ENCODE data around the gene NACA2. TPM values are rescaled to one million over a fixed set of nuclear protein-coding genes. Genes with fewer than 3 reads are reported as not detected.
"Not testable (repeated sequence)": the region's sequence is repeated elsewhere in the genome, so short reads cannot be mapped to it uniquely, and the experiment has no call there.

Gene NACA2
- total and polyA plus RNA-seq, 7 experiments from 2014 or later: not detected

- no peak overlapping the region for H3K27ac Mint-ChIP-seq
- H3K27ac ChIP-seq (ENCODE audit: low read depth, low read length): no peak overlapping the region
- no peak overlapping the region for H3K4me3 ChIP-seq (ENCODE audit: low read length)
- no peaks in the 10 kb centered on the region for H3K4me1 ChIP-seq (ENCODE audit: control insufficient read depth in 2 of 2, insufficient read depth in 2 of 2, low read length in 2 of 2)
- no peak for DNase-seq
- no peak overlapping the region for H3K4me3 Mint-ChIP-seq
- peaks cover 0 to 16% (median 5%) of the 10 kb centered on the region in 11 donors for H3K9me3 Mint-ChIP-seq
- no peak for ATAC-seq
- H3K27me3 Mint-ChIP-seq: peaks cover 60 to 68% (median 62%) of the 10 kb centered on the region in 5 donors
- intact Hi-C loops (cut with micrococcal nuclease): no loop called here
- POLR2A ChIA-PET: no interaction called here
- H3K27me3 ChIP-seq (ENCODE audit: control insufficient read depth in 2 of 2, insufficient read depth in 2 of 2, low read length in 2 of 2): peaks cover 0 to 3% of the 10 kb centered on the region in 2 donors
- no peaks in the 10 kb centered on the region for H3K36me3 ChIP-seq (ENCODE audit: control insufficient read depth in 2 of 3, insufficient read depth in 3 of 3, low read length in 3 of 3)
- peaks cover 0 to 9% (median 0%) of the 10 kb centered on the region in 5 donors for H3K36me3 Mint-ChIP-seq
- CTCF ChIA-PET: no interaction called here
- no peaks in the 10 kb centered on the region for H3K4me1 Mint-ChIP-seq
- H3K9me3 ChIP-seq (ENCODE audit: control insufficient read depth in 2 of 3, low read length in 3 of 3): no peaks in the 10 kb centered on the region
These were observed 41.8 kb upstream of the NACA2 start for GRCh38 chr17:61632826-61633225.

GRCh38 chr17:61631800-61632199 is 40.8 kb upstream of the NACA2 start:
- ChIA-PET CTCF (no interaction called here), POLR2A (no interaction called here)
- intact Hi-C loops (cut with micrococcal nuclease): no loop called here

GRCh38 chr17:61628158-61628557 is 37.1 kb upstream of the NACA2 start:
- H3K4me3 ChIP-seq (ENCODE audit: low read length); H3K4me1 ChIP-seq (ENCODE audit: control insufficient read depth in 2 of 2, insufficient read depth in 2 of 2, low read length in 2 of 2); H3K9me3 ChIP-seq (ENCODE audit: control insufficient read depth in 2 of 3, low read length in 3 of 3); POLR2A ChIA-PET; DNase-seq; intact Hi-C loops (cut with micrococcal nuclease); H3K4me1 Mint-ChIP-seq; H3K36me3 ChIP-seq (ENCODE audit: control insufficient read depth in 2 of 3, insufficient read depth in 3 of 3, low read length in 3 of 3); ATAC-seq; H3K27me3 ChIP-seq (ENCODE audit: control insufficient read depth in 2 of 2, insufficient read depth in 2 of 2, low read length in 2 of 2); CTCF ChIA-PET; H3K4me3 Mint-ChIP-seq; H3K36me3 Mint-ChIP-seq; H3K27ac ChIP-seq (ENCODE audit: low read depth, low read length); H3K9me3 Mint-ChIP-seq; H3K27ac Mint-ChIP-seq: not testable (repeated sequence)
- peaks cover 51 to 65% (median 61%) of the 10 kb centered on the region in 5 donors for H3K27me3 Mint-ChIP-seq

More at GRCh38 chr17:61631800-61632199, 40.8 kb upstream of the NACA2 start:
- H3K36me3 ChIP-seq (ENCODE audit: control insufficient read depth in 2 of 3, insufficient read depth in 3 of 3, low read length in 3 of 3): no peaks in the 10 kb centered on the region
- peaks cover 0 to 3% of the 10 kb centered on the region in 2 donors for H3K27me3 ChIP-seq (ENCODE audit: control insufficient read depth in 2 of 2, insufficient read depth in 2 of 2, low read length in 2 of 2)
- peaks cover 0 to 16% (median 5%) of the 10 kb centered on the region in 11 donors for H3K9me3 Mint-ChIP-seq
- no peak overlapping the region for H3K4me3 Mint-ChIP-seq
- H3K27ac ChIP-seq (ENCODE audit: low read depth, low read length): no peak overlapping the region
- H3K4me1 ChIP-seq (ENCODE audit: control insufficient read depth in 2 of 2, insufficient read depth in 2 of 2, low read length in 2 of 2): no peaks in the 10 kb centered on the region
- DNase-seq (no peak), ATAC-seq (no peak)
- peaks cover 54 to 66% (median 63%) of the 10 kb centered on the region in 5 donors for H3K27me3 Mint-ChIP-seq
- no peaks in the 10 kb centered on the region for H3K4me1 Mint-ChIP-seq
- H3K9me3 ChIP-seq (ENCODE audit: control insufficient read depth in 2 of 3, low read length in 3 of 3): no peaks in the 10 kb centered on the region
- peaks cover 0 to 9% (median 0%) of the 10 kb centered on the region in 5 donors for H3K36me3 Mint-ChIP-seq
- H3K4me3 ChIP-seq (ENCODE audit: low read length): no peak overlapping the region
- no peak overlapping the region for H3K27ac Mint-ChIP-seq

GRCh38 chr17:61627658-61628057 is 36.6 kb upstream of the NACA2 start:
- Histone ChIP-seq H3K4me1 (ENCODE audit: control insufficient read depth in 2 of 2, insufficient read depth in 2 of 2, low read length in 2 of 2) (no peaks in the 10 kb centered on the region), H3K27me3 (ENCODE audit: control insufficient read depth in 2 of 2, insufficient read depth in 2 of 2, low read length in 2 of 2) (peaks cover 0 to 2% of the 10 kb centered on the region in 2 donors), H3K4me3 (ENCODE audit: low read length) (no peak overlapping the region), H3K36me3 (ENCODE audit: control insufficient read depth in 2 of 3, insufficient read depth in 3 of 3, low read length in 3 of 3) (no peaks in the 10 kb centered on the region), H3K9me3 (ENCODE audit: control insufficient read depth in 2 of 3, low read length in 3 of 3) (no peaks in the 10 kb centered on the region), H3K27ac (ENCODE audit: low read depth, low read length) (no peak overlapping the region)
- DNase-seq (no peak), ATAC-seq (no peak)
- Mint-ChIP-seq H3K4me3 (no peak overlapping the region), H3K27me3 (peaks cover 47 to 64% (median 58%) of the 10 kb centered on the region in 5 donors), H3K9me3 (peaks cover 0 to 1% (median 0%) of the 10 kb centered on the region in 11 donors), H3K27ac (no peak overlapping the region), H3K36me3 (no peaks in the 10 kb centered on the region), H3K4me1 (no peaks in the 10 kb centered on the region)
- intact Hi-C loops (cut with micrococcal nuclease): no loop called here
- POLR2A ChIA-PET: no interaction called here
- CTCF ChIA-PET: no interaction called here

DNA sequence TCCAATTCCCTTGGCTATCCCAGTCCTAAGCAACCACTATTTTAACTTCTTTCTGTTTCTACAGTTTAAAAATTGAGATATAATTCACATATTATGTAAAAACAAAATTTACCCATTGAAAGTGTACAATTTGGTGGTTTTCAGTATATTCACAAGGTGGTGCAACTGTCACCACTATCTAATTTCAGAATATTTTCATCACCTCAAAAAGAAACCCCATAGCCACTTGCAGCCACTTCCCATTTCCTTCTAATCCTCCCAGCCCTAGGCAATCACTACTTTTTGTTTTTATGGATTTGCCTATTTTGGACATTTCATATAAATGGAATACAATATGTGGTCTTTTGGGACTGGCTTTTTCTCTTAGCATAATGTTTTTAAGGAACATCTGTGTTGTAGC is 36.1 kb upstream of the NACA2 start:
- CTCF ChIA-PET: no interaction called here
- no peak for ATAC-seq
- no peaks in the 10 kb centered on the region for H3K9me3 ChIP-seq (ENCODE audit: control insufficient read depth in 2 of 3, low read length in 3 of 3)
- no peaks in the 10 kb centered on the region for H3K4me1 ChIP-seq (ENCODE audit: control insufficient read depth in 2 of 2, insufficient read depth in 2 of 2, low read length in 2 of 2)
- H3K27me3 Mint-ChIP-seq: peaks cover 45 to 65% (median 56%) of the 10 kb centered on the region in 5 donors
- H3K4me1 Mint-ChIP-seq: no peaks in the 10 kb centered on the region
- POLR2A ChIA-PET: no interaction called here
- no peak overlapping the region for H3K27ac ChIP-seq (ENCODE audit: low read depth, low read length)
- intact Hi-C loops (cut with micrococcal nuclease): no loop called here
- no peaks in the 10 kb centered on the region for H3K36me3 ChIP-seq (ENCODE audit: control insufficient read depth in 2 of 3, insufficient read depth in 3 of 3, low read length in 3 of 3)
- no peaks in the 10 kb centered on the region for H3K36me3 Mint-ChIP-seq
- H3K4me3 Mint-ChIP-seq: no peak overlapping the region
- H3K9me3 Mint-ChIP-seq: peaks cover 0 to 1% (median 0%) of the 10 kb centered on the region in 11 donors
- H3K4me3 ChIP-seq (ENCODE audit: low read length): no peak overlapping the region
- H3K27ac Mint-ChIP-seq: no peak overlapping the region
- peaks cover 0 to 2% of the 10 kb centered on the region in 2 donors for H3K27me3 ChIP-seq (ENCODE audit: control insufficient read depth in 2 of 2, insufficient read depth in 2 of 2, low read length in 2 of 2)
- no peak for DNase-seq

GRCh38 chr17:61625564-61625963 is 34.5 kb upstream of the NACA2 start:
- no peaks in the 10 kb centered on the region for H3K9me3 ChIP-seq (ENCODE audit: control insufficient read depth in 2 of 3, low read length in 3 of 3)
- Mint-ChIP-seq H3K27me3 (peaks cover 31 to 53% (median 44%) of the 10 kb centered on the region in 5 donors), H3K27ac (no peak overlapping the region), H3K36me3 (no peaks in the 10 kb centered on the region), H3K9me3 (peaks cover 0 to 7% (median 0%) of the 10 kb centered on the region in 11 donors), H3K4me3 (no peak overlapping the region), H3K4me1 (peaks cover 0 to 2% (median 0%) of the 10 kb centered on the region in 7 donors)
- H3K27me3 ChIP-seq (ENCODE audit: control insufficient read depth in 2 of 2, insufficient read depth in 2 of 2, low read length in 2 of 2): peaks cover 0 to 2% of the 10 kb centered on the region in 2 donors
- no peak overlapping the region for H3K27ac ChIP-seq (ENCODE audit: low read depth, low read length)
- intact Hi-C loops (cut with micrococcal nuclease): no loop called here
- DNase-seq (no peak), ATAC-seq (no peak)
- no peaks in the 10 kb centered on the region for H3K4me1 ChIP-seq (ENCODE audit: control insufficient read depth in 2 of 2, insufficient read depth in 2 of 2, low read length in 2 of 2)
- ChIA-PET CTCF (no interaction called here), POLR2A (interaction anchor here (0.6 kb wide), 1 partner anchor 634 kb away, joined by 4 read pairs; no protein-coding TSS in a partner anchor)
- no peaks in the 10 kb centered on the region for H3K36me3 ChIP-seq (ENCODE audit: control insufficient read depth in 2 of 3, insufficient read depth in 3 of 3, low read length in 3 of 3)
- H3K4me3 ChIP-seq (ENCODE audit: low read length): no peak overlapping the region

- no peak overlapping the region for H3K27ac ChIP-seq (ENCODE audit: low read depth, low read length)
- H3K36me3 ChIP-seq (ENCODE audit: control insufficient read depth in 2 of 3, insufficient read depth in 3 of 3, low read length in 3 of 3): no peaks in the 10 kb centered on the region
- CTCF ChIA-PET: no interaction called here
- Mint-ChIP-seq H3K27me3 (peaks cover 29 to 48% (median 38%) of the 10 kb centered on the region in 5 donors), H3K4me3 (no peak overlapping the region), H3K9me3 (peaks cover 0 to 11% (median 1%) of the 10 kb centered on the region in 11 donors), H3K36me3 (peaks cover 0 to under 1% (median 0%) of the 10 kb centered on the region in 5 donors), H3K4me1 (peaks cover 0 to 2% (median 0%) of the 10 kb centered on the region in 7 donors), H3K27ac (no peak overlapping the region)
- no peaks in the 10 kb centered on the region for H3K9me3 ChIP-seq (ENCODE audit: control insufficient read depth in 2 of 3, low read length in 3 of 3)
- no peaks in the 10 kb centered on the region for H3K4me1 ChIP-seq (ENCODE audit: control insufficient read depth in 2 of 2, insufficient read depth in 2 of 2, low read length in 2 of 2)
- DNase-seq (no peak), ATAC-seq (no peak)
- H3K27me3 ChIP-seq (ENCODE audit: control insufficient read depth in 2 of 2, insufficient read depth in 2 of 2, low read length in 2 of 2): peaks cover 0 to 2% of the 10 kb centered on the region in 2 donors
- no peak overlapping the region for H3K4me3 ChIP-seq (ENCODE audit: low read length)
- POLR2A ChIA-PET: interaction anchor here (0.6 kb wide), 1 partner anchor 634 kb away, joined by 4 read pairs; no protein-coding TSS in a partner anchor
- intact Hi-C loops (cut with micrococcal nuclease): no loop called here
These were observed 33.9 kb upstream of the NACA2 start for GRCh38 chr17:61624951-61625350.
